Osteoblast (primary cell): ENCODE data around the gene NUMA1. TPM values are rescaled to one million over a fixed set of nuclear protein-coding genes. Genes with fewer than 3 reads are reported as not detected.

Experiments used
- DNase-seq: peaks from one replicate; pipeline ENCODE4 v3.0.0; 2011; ENCODE audit warnings: low spot score, mixed read lengths; ENCODE audit not compliant: insufficient read length; ENCODE audit errors: missing footprints
- H2AFZ ChIP-seq: 2 replicates; pipeline ENCODE4 v1.6.0; 2011; ENCODE audit warnings: mild to moderate bottlenecking, low read length
- H3K27ac ChIP-seq: 2 replicates; pipeline ENCODE4 v1.5.1; 2011; ENCODE audit warnings: mild to moderate bottlenecking, low read depth, low read length, moderate library complexity
- H3K27me3 ChIP-seq: 2 replicates; pipeline ENCODE4 v1.6.0; 2012; ENCODE audit warnings: mild to moderate bottlenecking, control low read depth, inconsistent platforms, low read length, moderate library complexity; ENCODE audit not compliant: insufficient read depth
- H3K36me3 ChIP-seq: 2 replicates; pipeline ENCODE4 v1.5.1; 2011; ENCODE audit warnings: mild to moderate bottlenecking, low read length, control low read depth, moderate library complexity; ENCODE audit not compliant: insufficient read depth
- H3K4me1 ChIP-seq: 2 replicates; pipeline ENCODE4 v1.5.1; 2011; ENCODE audit warnings: mild to moderate bottlenecking, low read length, control low read depth, moderate library complexity; ENCODE audit not compliant: insufficient read depth
- H3K4me2 ChIP-seq: 2 replicates; pipeline ENCODE4 v1.6.0; 2011; ENCODE audit warnings: mild to moderate bottlenecking, low read length; ENCODE audit not compliant: insufficient read depth
- H3K4me3 ChIP-seq: fragments of 200-600 bp; sonication (generic); 3 replicates; pipeline ENCODE4 v1.5.1; 2012; ENCODE audit warnings: mild to moderate bottlenecking, low read length, inconsistent platforms; ENCODE audit not compliant: insufficient read depth
- H3K79me2 ChIP-seq: 2 replicates; pipeline ENCODE4 v1.6.0; 2012; ENCODE audit warnings: mild to moderate bottlenecking, low read length, control low read depth, inconsistent platforms; ENCODE audit not compliant: insufficient read depth
- H3K9me3 ChIP-seq: 2 replicates; pipeline ENCODE4 v1.5.1; 2011; ENCODE audit warnings: low read depth, low read length, control low read depth
- H4K20me1 ChIP-seq: 2 replicates; pipeline ENCODE4 v1.6.0; 2012; ENCODE audit warnings: mild to moderate bottlenecking, low read length, control low read depth; ENCODE audit not compliant: insufficient read depth
- CTCF ChIP-seq: IDR thresholded peaks from 2 replicates; pipeline ENCODE4 v1.5.1; 2011; ENCODE audit warnings: mild to moderate bottlenecking, low read depth, low read length, moderate library complexity; ENCODE audit errors: extremely low read depth
- total RNA-seq: library from RNA; depleted of rRNA; stranded (reverse); fragments of >200 nt; gene quantifications from 2 replicates; pipeline ENCODE4 v1.2.3, GENCODE V29; 2012

Gene NUMA1
- total RNA-seq, 1 donor: 176 TPM

GRCh38 chr11:72018171-72018570 lies 62.2 kb downstream of the NUMA1 start:
- Histone ChIP-seq H4K20me1 (peaks cover 21% of the 10 kb centered on the region), H3K36me3 (peaks cover 96% of the 10 kb centered on the region), H2AFZ (no peak overlapping the region), H3K27me3 (no peaks in the 10 kb centered on the region), H3K4me2 (no peak overlapping the region), H3K4me3 (no peak overlapping the region), H3K9me3 (no peaks in the 10 kb centered on the region), H3K27ac (no peak overlapping the region), H3K79me2 (peaks cover 12% of the 10 kb centered on the region), H3K4me1 (peaks cover 2% of the 10 kb centered on the region)
- peak; percentile 23 for DNase-seq
- TF ChIP-seq CTCF: no peak

GRCh38 chr11:72015511-72016061 lies 64.8 kb downstream of the NUMA1 start:
- Histone ChIP-seq H3K4me3 (no peak overlapping the region), H4K20me1 (peaks cover 43% of the 10 kb centered on the region), H3K27ac (no peak overlapping the region), H3K9me3 (no peaks in the 10 kb centered on the region), H2AFZ (no peak overlapping the region), H3K4me2 (no peak overlapping the region), H3K27me3 (no peaks in the 10 kb centered on the region), H3K4me1 (no peaks in the 10 kb centered on the region), H3K36me3 (peaks cover 96% of the 10 kb centered on the region), H3K79me2 (peaks cover 21% of the 10 kb centered on the region)
- peak; percentile 38 for DNase-seq
- peak; percentile 47 for TF ChIP-seq CTCF

GRCh38 chr11:72014761-72015320 lies 65.5 kb downstream of the NUMA1 start:
- Histone ChIP-seq H3K36me3 (peaks cover 97% of the 10 kb centered on the region), H3K4me1 (no peaks in the 10 kb centered on the region), H3K4me2 (no peak overlapping the region), H3K27me3 (no peaks in the 10 kb centered on the region), H3K9me3 (no peaks in the 10 kb centered on the region), H4K20me1 (peaks cover 45% of the 10 kb centered on the region), H3K4me3 (no peak overlapping the region), H3K27ac (no peak overlapping the region), H3K79me2 (peaks cover 23% of the 10 kb centered on the region), H2AFZ (no peak overlapping the region)
- no peak for TF ChIP-seq CTCF
- DNase-seq: peak; percentile 34

GRCh38 chr11:72013765-72014711 lies 66.3 kb downstream of the NUMA1 start:
- no peaks in the 10 kb centered on the region for H3K4me1 ChIP-seq
- H3K36me3 ChIP-seq: peaks cover 96% of the 10 kb centered on the region
- H3K79me2 ChIP-seq: peaks cover 21% of the 10 kb centered on the region
- no peak overlapping the region for H3K4me3 ChIP-seq
- peaks cover 49% of the 10 kb centered on the region for H4K20me1 ChIP-seq
- no peaks in the 10 kb centered on the region for H3K27me3 ChIP-seq
- no peak overlapping the region for H2AFZ ChIP-seq
- no peaks in the 10 kb centered on the region for H3K9me3 ChIP-seq
- no peak overlapping the region for H3K4me2 ChIP-seq
- DNase-seq: peak; percentile 68
- no peak overlapping the region for H3K27ac ChIP-seq
- TF ChIP-seq CTCF: no peak
